Progenitor cell of endocrine pancreas (in vitro differentiated cells): Measurements from ENCODE around the gene PPP1R3F. TPM values are rescaled to one million over a fixed set of nuclear protein-coding genes. Genes with fewer than 3 reads are reported as not detected.

ENCODE experiments used
- DNase-seq: peaks from one replicate; pipeline ENCODE4 v3.0.0; 2021; ENCODE audit warnings: low spot score; ENCODE audit not compliant: unreplicated experiment
- H3K27ac Mint-ChIP-seq: 2 replicates; pipeline ENCODE4 v1.8.0; 2021; ENCODE audit warnings: mild to moderate bottlenecking, moderate library complexity, mixed read lengths
- H3K27me3 Mint-ChIP-seq: 2 replicates; pipeline ENCODE4 v1.8.0; 2021; ENCODE audit warnings: mixed read lengths
- H3K36me3 Mint-ChIP-seq: 2 replicates; pipeline ENCODE4 v1.8.0; 2022; ENCODE audit warnings: mixed read lengths; ENCODE audit not compliant: insufficient read depth
- H3K4me1 Mint-ChIP-seq: 2 replicates; pipeline ENCODE4 v1.8.0; 2021; ENCODE audit warnings: low read depth, mixed read lengths
- H3K4me3 Mint-ChIP-seq: 2 replicates; pipeline ENCODE4 v1.8.0; 2021; ENCODE audit warnings: low read depth, mild to moderate bottlenecking, moderate library complexity, mixed read lengths
- H3K9me3 Mint-ChIP-seq: 2 replicates; pipeline ENCODE4 v1.8.0; 2021; ENCODE audit warnings: low read depth, mixed read lengths
- total RNA-seq: library from RNA; stranded (reverse); gene quantifications from 2 replicates; pipeline ENCODE4 v1.2.1, GENCODE V29; 2021
- TF ChIP-seq, protein P1 (sequence below): fragments of 200-600 bp; sonication (generic); IDR thresholded peaks from one replicate; pipeline ENCODE4 v1.5.0; 2021; ENCODE audit warnings: antibody characterized with exemption, mild to moderate bottlenecking; ENCODE audit not compliant: unreplicated experiment

The PPP1R3F gene
- total RNA-seq, 1 donor from 2014 or later = 10.2 TPM

- Mint-ChIP-seq H3K4me3 (no peak overlapping the region), H3K36me3 (peaks cover 3% of the 10 kb centered on the region), H3K9me3 (peaks cover 14% of the 10 kb centered on the region), H3K27me3 (no peaks in the 10 kb centered on the region), H3K4me1 (no peaks in the 10 kb centered on the region), H3K27ac (no peak overlapping the region)
- DNase-seq = no peak
- TF ChIP-seq, protein P1, sequence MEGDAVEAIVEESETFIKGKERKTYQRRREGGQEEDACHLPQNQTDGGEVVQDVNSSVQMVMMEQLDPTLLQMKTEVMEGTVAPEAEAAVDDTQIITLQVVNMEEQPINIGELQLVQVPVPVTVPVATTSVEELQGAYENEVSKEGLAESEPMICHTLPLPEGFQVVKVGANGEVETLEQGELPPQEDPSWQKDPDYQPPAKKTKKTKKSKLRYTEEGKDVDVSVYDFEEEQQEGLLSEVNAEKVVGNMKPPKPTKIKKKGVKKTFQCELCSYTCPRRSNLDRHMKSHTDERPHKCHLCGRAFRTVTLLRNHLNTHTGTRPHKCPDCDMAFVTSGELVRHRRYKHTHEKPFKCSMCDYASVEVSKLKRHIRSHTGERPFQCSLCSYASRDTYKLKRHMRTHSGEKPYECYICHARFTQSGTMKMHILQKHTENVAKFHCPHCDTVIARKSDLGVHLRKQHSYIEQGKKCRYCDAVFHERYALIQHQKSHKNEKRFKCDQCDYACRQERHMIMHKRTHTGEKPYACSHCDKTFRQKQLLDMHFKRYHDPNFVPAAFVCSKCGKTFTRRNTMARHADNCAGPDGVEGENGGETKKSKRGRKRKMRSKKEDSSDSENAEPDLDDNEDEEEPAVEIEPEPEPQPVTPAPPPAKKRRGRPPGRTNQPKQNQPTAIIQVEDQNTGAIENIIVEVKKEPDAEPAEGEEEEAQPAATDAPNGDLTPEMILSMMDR = no peak
Measured at GRCh38 chrX:49249071-49249470, 20.5 kb upstream of the PPP1R3F start.

DNA sequence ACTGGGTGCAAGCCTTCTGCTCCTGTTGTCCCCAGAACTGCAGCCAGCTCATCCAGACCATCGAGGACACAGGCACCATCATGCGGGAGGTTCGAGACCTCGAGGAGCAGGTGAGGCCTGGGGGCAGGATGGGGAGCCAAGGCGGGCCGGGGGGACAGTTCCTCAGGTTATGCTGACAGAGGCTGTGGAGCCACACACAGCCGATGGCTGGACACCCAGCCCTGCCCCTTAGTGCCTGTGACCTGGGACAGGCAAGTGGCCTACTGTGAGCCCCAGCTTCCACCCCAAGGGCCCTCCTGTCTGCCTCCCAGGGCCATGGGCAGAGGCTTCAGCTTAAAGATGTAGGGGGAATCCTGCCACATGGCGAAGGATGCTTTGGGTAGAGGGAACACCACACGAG, 20.0 kb upstream of the PPP1R3F start:
- Mint-ChIP-seq H3K9me3 (peaks cover 12% of the 10 kb centered on the region), H3K36me3 (peaks cover 3% of the 10 kb centered on the region), H3K4me3 (no peak overlapping the region), H3K4me1 (no peaks in the 10 kb centered on the region), H3K27me3 (no peaks in the 10 kb centered on the region), H3K27ac (no peak overlapping the region)
- no peak for DNase-seq
- TF ChIP-seq, protein P1 = no peak

DNA sequence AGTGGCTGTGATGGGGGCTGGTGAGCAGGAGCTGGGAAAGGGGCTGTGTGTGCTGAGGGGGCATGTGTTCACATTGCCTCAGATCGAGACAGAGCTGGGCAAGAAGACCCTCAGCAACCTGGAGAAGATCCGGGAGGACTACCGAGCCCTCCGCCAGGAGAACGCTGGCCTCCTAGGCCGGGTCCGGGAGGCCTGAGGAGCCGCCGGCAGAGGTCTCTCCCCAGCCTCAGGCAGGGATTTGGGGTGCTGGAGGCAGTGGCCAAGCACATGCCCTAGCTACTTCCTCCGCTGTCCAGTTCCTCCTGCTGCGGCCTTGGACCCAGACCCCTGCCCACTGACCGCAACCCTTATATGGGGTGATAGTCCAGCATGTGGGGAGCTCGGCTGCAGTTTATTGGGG, 19.5 kb upstream of the PPP1R3F start:
- H3K4me3 Mint-ChIP-seq = no peak overlapping the region
- peaks cover 12% of the 10 kb centered on the region for H3K9me3 Mint-ChIP-seq
- H3K4me1 Mint-ChIP-seq = no peaks in the 10 kb centered on the region
- H3K27ac Mint-ChIP-seq = no peak overlapping the region
- TF ChIP-seq, protein P1 = no peak
- H3K36me3 Mint-ChIP-seq = peaks cover 3% of the 10 kb centered on the region
- H3K27me3 Mint-ChIP-seq = no peaks in the 10 kb centered on the region
- no peak for DNase-seq

DNA sequence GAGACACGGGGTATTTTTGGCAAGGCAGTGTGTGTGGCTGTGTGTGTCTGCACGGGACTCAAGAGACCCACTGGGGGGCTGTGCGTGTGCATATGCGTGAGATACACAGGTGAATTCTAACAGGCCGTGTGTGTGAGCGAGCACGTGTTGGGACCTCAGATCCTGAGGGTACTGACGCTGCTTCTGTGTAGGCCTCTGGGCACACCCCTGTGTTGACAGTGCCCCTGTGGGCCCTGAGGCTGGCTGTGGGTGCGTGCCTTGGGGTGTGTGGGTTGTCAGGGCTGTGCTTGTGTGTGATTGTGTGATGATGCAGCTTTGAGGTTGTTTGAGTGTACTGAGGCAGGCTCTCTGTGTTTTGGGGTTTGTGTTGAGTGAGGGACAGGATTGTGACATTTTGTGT, 19.0 kb upstream of the PPP1R3F start:
- peaks cover 12% of the 10 kb centered on the region for H3K9me3 Mint-ChIP-seq
- DNase-seq = no peak
- no peaks in the 10 kb centered on the region for H3K4me1 Mint-ChIP-seq
- no peaks in the 10 kb centered on the region for H3K27me3 Mint-ChIP-seq
- H3K4me3 Mint-ChIP-seq = no peak overlapping the region
- H3K36me3 Mint-ChIP-seq = peaks cover 3% of the 10 kb centered on the region
- TF ChIP-seq, protein P1 = no peak
- no peak overlapping the region for H3K27ac Mint-ChIP-seq

- Mint-ChIP-seq H3K27me3 (no peaks in the 10 kb centered on the region), H3K9me3 (peaks cover 12% of the 10 kb centered on the region), H3K4me3 (no peak overlapping the region), H3K27ac (no peak overlapping the region), H3K4me1 (no peaks in the 10 kb centered on the region), H3K36me3 (peaks cover 3% of the 10 kb centered on the region)
- TF ChIP-seq, protein P1 = no peak
- no peak for DNase-seq
Measured at GRCh38 chrX:49251325-49251724, 18.3 kb upstream of the PPP1R3F start.
